ENCODE results near the gene ASAP3. TPM values are rescaled to one million over a fixed set of nuclear protein-coding genes. Genes with fewer than 3 reads are reported as not detected.
A peak's percentile ranks its signal among the peaks of the same experiment; 100 is the strongest.

Gene ASAP3
- total RNA-seq, 1 experiment from 2014 or later: 17.9 TPM

GRCh38 chr1:23403735-23404486, 80.1 kb downstream of the ASAP3 start:
- Histone ChIP-seq H3K36me3 (ENCODE audit: control insufficient read depth, insufficient read depth, low read length) (no peaks in the 10 kb centered on the region), H3K27me3 (ENCODE audit: control insufficient read depth, insufficient read depth, low read length) (no peaks in the 10 kb centered on the region), H3K4me1 (ENCODE audit: control insufficient read depth, insufficient read depth, low read length) (peaks cover 25% of the 10 kb centered on the region), H3K27ac (ENCODE audit: low read length) (peak overlapping the region; percentile 95), H3K4me3 (ENCODE audit: low read depth in 2 of 2, low read length in 2 of 2) (peak overlapping the region; percentile 29 to 48), H3K9me3 (ENCODE audit: control insufficient read depth, insufficient read depth, low read depth, low read length) (no peaks in the 10 kb centered on the region; the same call in 1 of the 2 replicates)
- TF ChIP-seq TCF7L2 (IDR thresholded peaks at IDR 0.05; ENCODE audit: low read depth, low read length) (no peak), POLR2AphosphoS5 (IDR thresholded peaks at IDR 0.05; ENCODE audit: low read depth, low read length) (peak; percentile 55; the same call in 1 of the 2 replicates), REST (IDR thresholded peaks at IDR 0.05; ENCODE audit: insufficient read depth in 1 of 2, low read depth in 2 of 2, low read length in 1 of 2) (no peak), CTCF (IDR thresholded peaks at IDR 0.05) (peak; percentile 99), SIN3A (IDR thresholded peaks at IDR 0.05; ENCODE audit: borderline replicate concordance, insufficient read depth, low read depth, low read length) (no peak)
- no TSS peak for BruUV-seq (replicated peaks)
- intact Hi-C loops (cut with micrococcal nuclease; ENCODE audit: unreplicated experiment): loop anchor here (2.0 kb wide), 1 partner anchor 59 kb away; the partner anchor contains the start of gene HNRNPR
- in situ Hi-C loops (cut with HindIII; ENCODE audit: low pct_unique_long_range_greater_than_20kb, low sequenced_read_pairs): no loop called here
- CTCF ChIA-PET: interaction anchor here (0.6 to 1.4 kb wide), 11 partner anchors 13 to 235 kb away, joined by 3 to 9 read pairs (median 4); partner anchors contain the start of genes HNRNPR and LUZP1
- POLR2A ChIA-PET: interaction anchor here (0.6 to 1.0 kb wide), 3 partner anchors 60 to 334 kb away, joined by 3 to 6 read pairs (median 4); partner anchors contain the start of gene HNRNPR
- peak; percentile 96 for ATAC-seq
- peak; percentile 77 for DNase-seq (ENCODE audit: low read depth, low spot score)

- CTCF ChIA-PET: interaction anchor here (0.6 to 1.4 kb wide), 12 partner anchors 12 to 235 kb away, joined by 3 to 10 read pairs (median 4); partner anchors contain the start of genes HNRNPR and LUZP1
- BruUV-seq (replicated peaks): no TSS peak
- no peaks in the 10 kb centered on the region for H3K36me3 ChIP-seq (ENCODE audit: control insufficient read depth, insufficient read depth, low read length)
- H3K4me3 ChIP-seq (ENCODE audit: low read depth in 2 of 2, low read length in 2 of 2): peak overlapping the region; percentile 29 to 48
- in situ Hi-C loops (cut with HindIII; ENCODE audit: low pct_unique_long_range_greater_than_20kb, low sequenced_read_pairs): no loop called here
- intact Hi-C loops (cut with micrococcal nuclease; ENCODE audit: unreplicated experiment): no loop called here
- no peak for DNase-seq (ENCODE audit: low read depth, low spot score)
- POLR2A ChIA-PET: interaction anchor here (0.6 to 1.1 kb wide), 4 partner anchors 34 to 334 kb away, joined by 3 to 6 read pairs (median 4); partner anchors contain the start of genes HNRNPR and ZNF436
- peaks cover 25% of the 10 kb centered on the region for H3K4me1 ChIP-seq (ENCODE audit: control insufficient read depth, insufficient read depth, low read length)
- TF ChIP-seq POLR2AphosphoS5 (IDR thresholded peaks at IDR 0.05; ENCODE audit: low read depth, low read length) (no peak), REST (IDR thresholded peaks at IDR 0.05; ENCODE audit: insufficient read depth in 1 of 2, low read depth in 2 of 2, low read length in 1 of 2) (no peak), SIN3A (IDR thresholded peaks at IDR 0.05; ENCODE audit: borderline replicate concordance, insufficient read depth, low read depth, low read length) (no peak), TCF7L2 (IDR thresholded peaks at IDR 0.05; ENCODE audit: low read depth, low read length) (no peak), CTCF (IDR thresholded peaks at IDR 0.05) (no peak)
- ATAC-seq: no peak; the same call in 1 of the 2 replicates
- H3K27ac ChIP-seq (ENCODE audit: low read length): peak overlapping the region; percentile 95
- no peaks in the 10 kb centered on the region; the same call in 1 of the 2 replicates for H3K9me3 ChIP-seq (ENCODE audit: control insufficient read depth, insufficient read depth, low read depth, low read length)
- no peaks in the 10 kb centered on the region for H3K27me3 ChIP-seq (ENCODE audit: control insufficient read depth, insufficient read depth, low read length)
Observed at GRCh38 chr1:23403355-23403734, 80.6 kb downstream of the ASAP3 start.

All from Panc1 (cell line).